Naive thymus-derived CD4-positive, alpha-beta T cell (primary cell): ENCODE data around the gene CEP63. TPM values are rescaled to one million over a fixed set of nuclear protein-coding genes. Genes with fewer than 3 reads are reported as not detected.
A peak's percentile ranks its signal among the peaks of the same experiment; 100 is the strongest.

ENCODE experiments used
- ATAC-seq: fragments of 150-1000 bp; cut with Tn5 transposase; 2 replicates; pipeline ENCODE4 v1.10.0; 2021; ENCODE audit warnings: mild to moderate bottlenecking, moderate library complexity
- CTCF ChIA-PET: fragments of 350-600 bp; sonication (Branson Sonifier 250); formaldehyde crosslinking; loops from one replicate; lab custom pipeline; 2021; ENCODE audit warnings: antibody characterized with exemption; lab: Charles Lee
- POLR2A ChIA-PET: fragments of 350-600 bp; sonication (Branson Sonifier 250); formaldehyde crosslinking; loops from one replicate; lab custom pipeline; 2021; ENCODE audit warnings: antibody characterized with exemption, inconsistent platforms; lab: Charles Lee
- DNase-seq, 9 donors: peaks; one replicate each; pipeline versions ENCODE4 v3.0.0 to v3.0.0-alpha.2; 2020 to 2022; ENCODE audit warnings: mixed read lengths in 1 of 9
- H3K27ac ChIP-seq: one replicate; pipeline ENCODE4 v1.7.0; 2013; ENCODE audit warnings: mild to moderate bottlenecking, low read depth, low read length, moderate library complexity
- H3K27me3 ChIP-seq, 2 donors: one replicate each; pipeline ENCODE4 v1.7.0; 2013; ENCODE audit warnings: low read length in 2 of 2, mild to moderate bottlenecking in 2 of 2, moderate library complexity in 2 of 2; ENCODE audit not compliant: control insufficient read depth in 2 of 2, insufficient read depth in 2 of 2
- H3K36me3 ChIP-seq, 3 experiments: 1 replicate in 2 of 3; 2 replicates in 1 of 3; pipeline ENCODE4 v1.7.0; 2013; ENCODE audit warnings: low read length in 3 of 3, mild to moderate bottlenecking in 3 of 3, moderate library complexity in 1 of 3; ENCODE audit not compliant: insufficient read depth in 3 of 3, control insufficient read depth in 2 of 3
- H3K4me1 ChIP-seq, 2 donors: one replicate each; pipeline ENCODE4 v1.7.0; 2013; ENCODE audit warnings: low read length in 2 of 2, mild to moderate bottlenecking in 2 of 2, moderate library complexity in 1 of 2; ENCODE audit not compliant: control insufficient read depth in 2 of 2, insufficient read depth in 2 of 2
- H3K4me3 ChIP-seq: 2 replicates; pipeline ENCODE4 v1.7.0; 2013; ENCODE audit warnings: mild to moderate bottlenecking, low read length
- H3K9me3 ChIP-seq, 3 experiments: 1 replicate in 2 of 3; 2 replicates in 1 of 3; pipeline ENCODE4 v1.7.0; 2013; ENCODE audit warnings: low read length in 3 of 3; ENCODE audit not compliant: control insufficient read depth in 2 of 3
- H3K27ac Mint-ChIP-seq, 9 donors: one replicate each; pipeline ENCODE4 v1.8.0; 2020 to 2022; ENCODE audit warnings: mixed read lengths in 9 of 9, mild to moderate bottlenecking in 8 of 9, moderate library complexity in 5 of 9, inconsistent platforms in 2 of 9
- H3K27me3 Mint-ChIP-seq, 5 donors: one replicate each; pipeline ENCODE4 v1.8.0; 2021 to 2022; ENCODE audit warnings: mixed read lengths in 5 of 5, mild to moderate bottlenecking in 1 of 5
- H3K36me3 Mint-ChIP-seq, 5 donors: one replicate each; pipeline ENCODE4 v1.8.0; 2020 to 2022; ENCODE audit warnings: mixed read lengths in 5 of 5, mild to moderate bottlenecking in 3 of 5, inconsistent platforms in 1 of 5
- H3K4me1 Mint-ChIP-seq, 7 donors: one replicate each; pipeline ENCODE4 v1.8.0; 2020 to 2022; ENCODE audit warnings: mixed read lengths in 7 of 7, mild to moderate bottlenecking in 3 of 7, inconsistent platforms in 1 of 7
- H3K4me3 Mint-ChIP-seq, 10 donors: one replicate each; pipeline ENCODE4 v1.8.0; 2020 to 2022; ENCODE audit warnings: mild to moderate bottlenecking in 10 of 10, mixed read lengths in 10 of 10, moderate library complexity in 6 of 10, inconsistent platforms in 2 of 10
- H3K9me3 Mint-ChIP-seq, 11 donors: one replicate each; pipeline ENCODE4 v1.8.0; 2020 to 2022; ENCODE audit warnings: mixed read lengths in 11 of 11, mild to moderate bottlenecking in 4 of 11, inconsistent platforms in 1 of 11, moderate library complexity in 1 of 11
- intact Hi-C, 2 donors: fragments of 100-400 bp; cut with micrococcal nuclease; formaldehyde crosslinking; loops; one replicate each; pipeline ENCODE4 v1.15.1; 2023
- polyA plus RNA-seq, 2 donors: library from polyadenylated mRNA; unstranded; fragments of 300-500 nt; fragmentation: Illumina TruSeq; gene quantifications; one replicate each; pipeline ENCODE4 v1.2.3, GENCODE V29; 2021
- total RNA-seq, 6 experiments: library from RNA in 5 of 6; stranded (reverse) in 5 of 6; gene quantifications; 1 replicate in 5 of 6; 2 replicates in 1 of 6; pipeline ENCODE4 v1.2.3 and lab custom pipeline; 2021 to 2026

Gene CEP63
- total and polyA plus RNA-seq, 7 experiments from 2014 or later, result 21.1 to 56.3 (median 26.4) TPM

GRCh38 chr3:134481166-134481565 lies 4.7 kb upstream of the CEP63 start:
- H3K36me3 ChIP-seq, result peaks cover 12 to 65% (median 20%) of the 10 kb centered on the region in 3 experiments

GRCh38 chr3:134482622-134483021 lies 3.2 kb upstream of the CEP63 start:
- H3K27me3 Mint-ChIP-seq, result no peaks in the 10 kb centered on the region
- Histone ChIP-seq H3K36me3 (peaks cover 7 to 54% (median 20%) of the 10 kb centered on the region in 3 experiments), H3K4me3 (no peak overlapping the region)

More at GRCh38 chr3:134481166-134481565, 4.7 kb upstream of the CEP63 start:
- Mint-ChIP-seq H3K4me3 (no peak overlapping the region), H3K9me3 (peaks cover 0 to 4% (median 0%) of the 10 kb centered on the region in 11 donors), H3K36me3 (peaks cover 13 to 52% (median 28%) of the 10 kb centered on the region in 5 donors), H3K27me3 (no peaks in the 10 kb centered on the region), H3K27ac (peak overlapping the region in 2 of 9 donors; percentile 26 to 44), H3K4me1 (peaks cover 18 to 42% (median 28%) of the 10 kb centered on the region in 7 donors)
- Histone ChIP-seq H3K9me3 (no peaks in the 10 kb centered on the region), H3K27ac (no peak overlapping the region), H3K4me1 (peaks cover 10 to 13% of the 10 kb centered on the region in 2 donors), H3K4me3 (no peak overlapping the region), H3K27me3 (no peaks in the 10 kb centered on the region)
- CTCF ChIA-PET, result interaction anchor here (0.9 to 1.7 kb wide), 2 partner anchors 10 to 69 kb away, joined by 3 to 4 read pairs; no protein-coding TSS in a partner anchor
- ATAC-seq, result no peak
- POLR2A ChIA-PET, result no interaction called here
- no peak for DNase-seq
- intact Hi-C loops, result loop anchor here (10.0 kb wide), 2 partner anchors 556 to 1484 kb away; partner anchors contain the start of gene PPP2R3A (in 1 of the 2)

GRCh38 chr3:134483195-134483900 lies 2.5 kb upstream of the CEP63 start:
- peak overlapping the region; percentile 62 to 100 (median 94) for H3K4me3 Mint-ChIP-seq
- DNase-seq, result no peak
- H3K4me1 Mint-ChIP-seq, result peaks cover 31 to 62% (median 47%) of the 10 kb centered on the region in 7 donors
- CTCF ChIA-PET, result interaction anchor here (0.8 to 1.6 kb wide), 6 partner anchors 8 to 1765 kb away, joined by 3 to 10 read pairs (median 4); no protein-coding TSS in a partner anchor
- Histone ChIP-seq H3K9me3 (no peaks in the 10 kb centered on the region), H3K4me1 (peaks cover 20 to 23% of the 10 kb centered on the region in 2 donors), H3K27me3 (no peaks in the 10 kb centered on the region), H3K36me3 (peaks cover 6 to 47% (median 20%) of the 10 kb centered on the region in 3 experiments), H3K27ac (no peak overlapping the region), H3K4me3 (no peak overlapping the region)
- H3K9me3 Mint-ChIP-seq, result peaks cover 0 to 4% (median 0%) of the 10 kb centered on the region in 11 donors
- H3K27ac Mint-ChIP-seq, result peak overlapping the region in 8 of 9 donors; percentile 3 to 100 (median 56)
- POLR2A ChIA-PET, result no interaction called here
- H3K27me3 Mint-ChIP-seq, result no peaks in the 10 kb centered on the region
- intact Hi-C loops, result loop anchor here (10.0 kb wide), 2 partner anchors 559 to 1481 kb away; partner anchors contain the start of gene PPP2R3A (in 1 of the 2)
- H3K36me3 Mint-ChIP-seq, result peaks cover 9 to 38% (median 20%) of the 10 kb centered on the region in 5 donors
- no peak for ATAC-seq

More at GRCh38 chr3:134482622-134483021, 3.2 kb upstream of the CEP63 start:
- Mint-ChIP-seq H3K36me3 (peaks cover 13 to 43% (median 20%) of the 10 kb centered on the region in 5 donors), H3K27ac (peak overlapping the region in 6 of 9 donors; percentile 3 to 68 (median 26)), H3K4me1 (peaks cover 24 to 54% (median 40%) of the 10 kb centered on the region in 7 donors), H3K4me3 (peak overlapping the region in 3 of 10 donors; percentile 12 to 35 (median 17)), H3K9me3 (peaks cover 0 to 4% (median 0%) of the 10 kb centered on the region in 11 donors)
- DNase-seq (no peak), ATAC-seq (no peak)
- no peaks in the 10 kb centered on the region for H3K27me3 ChIP-seq
- H3K27ac ChIP-seq, result no peak overlapping the region
- intact Hi-C loops, result loop anchor here (10.0 kb wide), 2 partner anchors 558 to 1482 kb away; partner anchors contain the start of gene PPP2R3A (in 1 of the 2)
- H3K9me3 ChIP-seq, result no peaks in the 10 kb centered on the region
- POLR2A ChIA-PET, result no interaction called here
- peaks cover 16 to 21% of the 10 kb centered on the region in 2 donors for H3K4me1 ChIP-seq
- CTCF ChIA-PET, result interaction anchor here (1.2 to 1.6 kb wide), 3 partner anchors 9 to 10 kb away, joined by 3 to 10 read pairs (median 4); no protein-coding TSS in a partner anchor

GRCh38 chr3:134485075-134485717 lies 661 bp upstream of the CEP63 start:
- no peaks in the 10 kb centered on the region for H3K27me3 ChIP-seq
- ATAC-seq (no peak), DNase-seq (peak in 1 of 9 donors; percentile 21)
- Mint-ChIP-seq H3K4me3 (peak overlapping the region; percentile 89 to 100 (median 99)), H3K27ac (peak overlapping the region; percentile 94 to 100 (median 99)), H3K4me1 (peaks cover 36 to 74% (median 63%) of the 10 kb centered on the region in 7 donors), H3K36me3 (peaks cover 9 to 31% (median 16%) of the 10 kb centered on the region in 5 donors), H3K9me3 (peaks cover 0 to 4% (median 0%) of the 10 kb centered on the region in 11 donors), H3K27me3 (no peaks in the 10 kb centered on the region)
- H3K4me3 ChIP-seq, result peak overlapping the region; percentile 84
- ChIA-PET POLR2A (interaction anchor here (0.6 to 2.0 kb wide), 11 partner anchors 8 to 1712 kb away, joined by 3 to 6 read pairs (median 3); partner anchors contain the start of gene CDV3), CTCF (interaction anchor here (1.3 to 1.8 kb wide), 3 partner anchors 9 to 36 kb away, joined by 3 to 7 read pairs (median 3); no protein-coding TSS in a partner anchor)
- H3K4me1 ChIP-seq, result peaks cover 20 to 23% of the 10 kb centered on the region in 2 donors
- intact Hi-C loops, result loop anchor here (1.0 to 10.0 kb wide), 11 partner anchors 273 to 1825 kb away; partner anchors contain the start of genes MSL2 (in 1 of the 2), PPP2R3A (in 1 of the 2), SRPRB (in 1 of the 2) and TOPBP1 (in 1 of the 2)
- peak overlapping the region; percentile 87 for H3K27ac ChIP-seq
- peaks cover 0 to 34% (median 14%) of the 10 kb centered on the region in 3 experiments for H3K36me3 ChIP-seq
- no peaks in the 10 kb centered on the region for H3K9me3 ChIP-seq

GRCh38 chr3:134486577-134487041 lies 752 bp downstream of the CEP63 start:
- Mint-ChIP-seq H3K9me3 (peaks cover 0 to 4% (median 0%) of the 10 kb centered on the region in 11 donors), H3K4me1 (peaks cover 36 to 81% (median 75%) of the 10 kb centered on the region in 7 donors), H3K27me3 (no peaks in the 10 kb centered on the region), H3K4me3 (peak overlapping the region; percentile 89 to 100 (median 99)), H3K27ac (peak overlapping the region; percentile 94 to 100 (median 98)), H3K36me3 (peaks cover under 1 to 22% (median 13%) of the 10 kb centered on the region in 5 donors)
- Histone ChIP-seq H3K36me3 (peaks cover 0 to 20% (median 6%) of the 10 kb centered on the region in 3 experiments), H3K27me3 (no peaks in the 10 kb centered on the region), H3K4me3 (peak overlapping the region; percentile 84), H3K27ac (peak overlapping the region; percentile 87), H3K4me1 (peaks cover 20 to 23% of the 10 kb centered on the region in 2 donors), H3K9me3 (no peaks in the 10 kb centered on the region)
- ChIA-PET POLR2A (interaction anchor here (0.7 to 2.0 kb wide), 7 partner anchors 8 to 913 kb away, joined by 3 to 6 read pairs (median 3); partner anchors contain the start of genes CDV3 and RYK), CTCF (interaction anchor here (1.8 kb wide), 1 partner anchor 11 kb away, joined by 7 read pairs; no protein-coding TSS in a partner anchor)
- ATAC-seq, result peak; percentile 24
- peak in 7 of 9 donors; percentile 48 to 69 (median 61) for DNase-seq
- intact Hi-C loops, result loop anchor here (1.0 to 10.0 kb wide), 11 partner anchors 236 to 1764 kb away; partner anchors contain the start of genes RYK (in 2 of the 2), CDV3 (in 1 of the 2), NPHP3 (in 1 of the 2) and PCCB (in 1 of the 2)
